Stomach smooth muscle (tissue), 2 donors: ENCODE data around the gene HIGD1A.

Source experiments
- H3K27ac ChIP-seq: one replicate; pipeline ENCODE4 v1.7.0; 2013; ENCODE audit warnings: mild to moderate bottlenecking, low read length, inconsistent platforms
- H3K27me3 ChIP-seq, 2 donors: one replicate each; pipeline ENCODE4 v1.7.0; 2013; ENCODE audit warnings: low read length in 2 of 2; ENCODE audit not compliant: insufficient read depth in 2 of 2, control insufficient read depth in 1 of 2
- H3K36me3 ChIP-seq, 2 donors: one replicate each; pipeline ENCODE4 v1.7.0; 2013; ENCODE audit warnings: low read length in 2 of 2; ENCODE audit not compliant: control insufficient read depth in 2 of 2, insufficient read depth in 2 of 2
- H3K4me1 ChIP-seq: one replicate; pipeline ENCODE4 v1.7.0; 2013; ENCODE audit warnings: low read length; ENCODE audit not compliant: control insufficient read depth, insufficient read depth
- H3K4me3 ChIP-seq, 2 donors: one replicate each; pipeline ENCODE4 v1.7.0; 2013; ENCODE audit warnings: low read length in 2 of 2
- H3K9ac ChIP-seq, 2 donors: one replicate each; pipeline ENCODE4 v1.7.0; 2013; ENCODE audit warnings: low read length in 2 of 2, mild to moderate bottlenecking in 1 of 2
- H3K9me3 ChIP-seq, 2 donors: one replicate each; pipeline ENCODE4 v1.7.0; 2013; ENCODE audit warnings: low read length in 2 of 2; ENCODE audit not compliant: control insufficient read depth in 2 of 2
- donor health status: healthy.
- donor health status: Pancreatic carcinoma.

Gene HIGD1A

GRCh38 chr3:42743204-42743995 lies 60.9 kb downstream of the HIGD1A start:
- Histone ChIP-seq H3K9me3 (no peaks in the 10 kb centered on the region), H3K27ac (peak overlapping the region; percentile 49), H3K36me3 (no peaks in the 10 kb centered on the region), H3K4me3 (no peak overlapping the region), H3K4me1 (peaks cover 43% of the 10 kb centered on the region), H3K9ac (peak overlapping the region in 1 of 2 donors; percentile 13), H3K27me3 (no peaks in the 10 kb centered on the region)

- no peaks in the 10 kb centered on the region for H3K27me3 ChIP-seq
- no peak overlapping the region for H3K9ac ChIP-seq
- no peak overlapping the region for H3K4me3 ChIP-seq
- peaks cover 36% of the 10 kb centered on the region for H3K4me1 ChIP-seq
- no peaks in the 10 kb centered on the region for H3K9me3 ChIP-seq
- no peaks in the 10 kb centered on the region for H3K36me3 ChIP-seq
- no peak overlapping the region for H3K27ac ChIP-seq
Observed at GRCh38 chr3:42742688-42743087, 61.6 kb downstream of the HIGD1A start.

- Histone ChIP-seq H3K9me3 (no peaks in the 10 kb centered on the region), H3K4me3 (no peak overlapping the region), H3K27me3 (no peaks in the 10 kb centered on the region), H3K27ac (no peak overlapping the region), H3K4me1 (peaks cover 32% of the 10 kb centered on the region), H3K9ac (no peak overlapping the region), H3K36me3 (no peaks in the 10 kb centered on the region)
Observed at GRCh38 chr3:42742259-42742658, 62.0 kb downstream of the HIGD1A start.

GRCh38 chr3:42741796-42742195 lies 62.5 kb downstream of the HIGD1A start:
- Histone ChIP-seq H3K9ac (no peak overlapping the region), H3K4me3 (no peak overlapping the region), H3K4me1 (peaks cover 28% of the 10 kb centered on the region), H3K27me3 (no peaks in the 10 kb centered on the region), H3K27ac (no peak overlapping the region), H3K36me3 (no peaks in the 10 kb centered on the region), H3K9me3 (no peaks in the 10 kb centered on the region)

- Histone ChIP-seq H3K36me3 (no peaks in the 10 kb centered on the region), H3K9me3 (no peaks in the 10 kb centered on the region), H3K4me1 (peaks cover 6% of the 10 kb centered on the region), H3K27me3 (no peaks in the 10 kb centered on the region), H3K4me3 (no peak overlapping the region), H3K9ac (no peak overlapping the region), H3K27ac (no peak overlapping the region)
Observed at GRCh38 chr3:42739401-42740158, 64.7 kb downstream of the HIGD1A start.

- no peaks in the 10 kb centered on the region for H3K4me1 ChIP-seq
- no peak overlapping the region for H3K9ac ChIP-seq
Observed at GRCh38 chr3:42736531-42736930, 67.8 kb downstream of the HIGD1A start.

GRCh38 chr3:42736081-42736480 lies 68.2 kb downstream of the HIGD1A start:
- no peaks in the 10 kb centered on the region for H3K4me1 ChIP-seq
- H3K36me3 ChIP-seq, result no peaks in the 10 kb centered on the region
- no peaks in the 10 kb centered on the region for H3K27me3 ChIP-seq
- H3K4me3 ChIP-seq, result no peak overlapping the region
- H3K9ac ChIP-seq, result no peak overlapping the region
- no peak overlapping the region for H3K27ac ChIP-seq
- H3K9me3 ChIP-seq, result no peaks in the 10 kb centered on the region

More at GRCh38 chr3:42736531-42736930, 67.8 kb downstream of the HIGD1A start:
- H3K27me3 ChIP-seq, result no peaks in the 10 kb centered on the region
- H3K36me3 ChIP-seq, result no peaks in the 10 kb centered on the region
- H3K4me3 ChIP-seq, result no peak overlapping the region
- H3K27ac ChIP-seq, result no peak overlapping the region
- no peaks in the 10 kb centered on the region for H3K9me3 ChIP-seq

- no peak overlapping the region for H3K27ac ChIP-seq
- no peaks in the 10 kb centered on the region for H3K4me1 ChIP-seq
- H3K9me3 ChIP-seq, result no peaks in the 10 kb centered on the region
- no peak overlapping the region for H3K9ac ChIP-seq
- no peaks in the 10 kb centered on the region for H3K36me3 ChIP-seq
- H3K27me3 ChIP-seq, result no peaks in the 10 kb centered on the region
- H3K4me3 ChIP-seq, result no peak overlapping the region
Observed at GRCh38 chr3:42735615-42736014, 68.7 kb downstream of the HIGD1A start.

GRCh38 chr3:42735019-42735418 lies 69.3 kb downstream of the HIGD1A start:
- Histone ChIP-seq H3K27ac (no peak overlapping the region), H3K9me3 (no peaks in the 10 kb centered on the region), H3K9ac (no peak overlapping the region), H3K27me3 (no peaks in the 10 kb centered on the region), H3K4me1 (no peaks in the 10 kb centered on the region), H3K36me3 (no peaks in the 10 kb centered on the region), H3K4me3 (no peak overlapping the region)

- no peaks in the 10 kb centered on the region for H3K9me3 ChIP-seq
- H3K4me1 ChIP-seq, result no peaks in the 10 kb centered on the region
- no peak overlapping the region for H3K9ac ChIP-seq
- H3K36me3 ChIP-seq, result no peaks in the 10 kb centered on the region
- H3K27me3 ChIP-seq, result no peaks in the 10 kb centered on the region
- no peak overlapping the region for H3K27ac ChIP-seq
- no peak overlapping the region for H3K4me3 ChIP-seq
Observed at GRCh38 chr3:42734263-42734860, 69.9 kb downstream of the HIGD1A start.
